Measurements from ENCODE around the gene KIF22. TPM values are rescaled to one million over a fixed set of nuclear protein-coding genes. Genes with fewer than 3 reads are reported as not detected.

Gene KIF22
- total and polyA plus RNA-seq, 9 of the 15 experiments (the other 6 are each of a cell fraction or from before 2014, with no cell fraction given) = 8.7 to 232 (median 131) TPM

- TF ChIP-seq RREB1 (CRISPR knock-in tag; IDR thresholded peaks at IDR 0.05) (peak; percentile 86; the same call in 1 of the 2 replicates), POLR2AphosphoS5 (IDR thresholded peaks at IDR 0.05; ENCODE audit: control insufficient read depth, insufficient read depth, low read depth, low read length) (0 out of 2 replicates have a peak, but pooled peaks have one; percentile 28), MXD1 (CRISPR knock-in tag; IDR thresholded peaks at IDR 0.05; ENCODE audit: borderline replicate concordance, poor library complexity, severe bottlenecking) (no peak), SMAD4 (CRISPR knock-in tag; conservative IDR thresholded peaks at IDR 0.05) (no peak), MNT (conservative IDR thresholded peaks at IDR 0.05) (0 out of 4 replicates have a peak, but pooled peaks of 1 of the 2 experiments have one; percentile 23), ZC3H8 (IDR thresholded peaks at IDR 0.05) (no peak), YY1 (IDR thresholded peaks at IDR 0.05; ENCODE audit: borderline replicate concordance in 1 of 3, control insufficient read depth in 1 of 3, extremely low read depth in 1 of 3, insufficient read depth in 3 of 3, insufficient read length in 1 of 3, insufficient replicate concordance in 2 of 3, low read depth in 1 of 3, low read length in 2 of 3) (peak in 1 of 3 experiments; percentile 13), SIN3A (IDR thresholded peaks at IDR 0.05; ENCODE audit: borderline replicate concordance in 2 of 2, control insufficient read depth in 1 of 2, low read depth in 2 of 2, low read length in 2 of 2) (peak; percentile 22 to 44; a peak in 1 of 4 replicates), TSHZ1 (CRISPR knock-in tag; IDR thresholded peaks at IDR 0.05) (no peak), SAFB (IDR thresholded peaks at IDR 0.05; ENCODE audit: borderline replicate concordance, low read depth, low read length) (no peak), ZKSCAN3 (CRISPR knock-in tag; IDR thresholded peaks at IDR 0.05) (no peak), SPI1 (IDR thresholded peaks at IDR 0.05; ENCODE audit: borderline replicate concordance, low read depth, low read length) (peak; percentile 38; the same call in 1 of the 2 replicates), RHOXF2B (CRISPR knock-in tag; conservative IDR thresholded peaks at IDR 0.05) (no peak)
Observed at GRCh38 chr16:29816694-29817441, 26.3 kb downstream of the KIF22 start (continued).

Data from K562 (cell line).